SU-DHL-6 (cell line): Measurements from ENCODE around the gene GRM7.

Source experiments
- CTCF ChIP-seq: fragments of 200-600 bp; sonication (generic); IDR thresholded peaks from one replicate; pipeline ENCODE4 v1.5.1; 2017; ENCODE audit warnings: antibody characterized with exemption, mild to moderate bottlenecking, low read length, moderate library complexity; ENCODE audit not compliant: insufficient read depth, poor library complexity, severe bottlenecking
- EZH2phosphoT487 ChIP-seq: fragments of 200-600 bp; sonication (generic), shearing (Covaris generic); conservative IDR thresholded peaks from 2 replicates; pipeline ENCODE4 v1.6.1; 2018; ENCODE audit warnings: mild to moderate bottlenecking, antibody characterized with exemption, low read length, moderate library complexity, mixed read lengths

- TF ChIP-seq CTCF (no peak), EZH2phosphoT487 (no peak)
Observed at GRCh38 chr3:7487763-7488162, 626.8 kb downstream of the GRM7 start.
